Breast epithelium (tissue), 3 donors: ENCODE measurements around the gene FRK.

Source experiments
- CTCF ChIP-seq, 3 donors: fragments of 450-650 bp; IDR thresholded peaks; one replicate each; pipeline ENCODE4 v1.5.1; 2016 to 2017; ENCODE audit warnings: antibody characterized with exemption in 3 of 3, mild to moderate bottlenecking in 3 of 3, moderate library complexity in 3 of 3
- POLR2A ChIP-seq: fragments of 450-650 bp; IDR thresholded peaks from one replicate; pipeline ENCODE4 v1.6.1; 2016; ENCODE audit warnings: antibody characterized with exemption, mild to moderate bottlenecking, moderate library complexity
- POLR2AphosphoS5 ChIP-seq, 3 donors: sonication (generic); formaldehyde crosslinking; IDR thresholded peaks; one replicate each; pipeline ENCODE4 v1.6.1; 2017; ENCODE audit warnings: antibody characterized with exemption in 3 of 3

- TF ChIP-seq POLR2A: no peak
- TF ChIP-seq CTCF (IDR thresholded peaks at IDR 0.05): no peak
- no peak for TF ChIP-seq POLR2AphosphoS5 (IDR thresholded peaks at IDR 0.05)
Observed at GRCh38 chr6:115899730-115900282, 160.9 kb downstream of the FRK start.
